ENCODE results near the gene BARHL1.

BARHL1 gene

GRCh38 chr9:132585954-132586829 is 3.8 kb downstream of the BARHL1 start:
- no peak for TF ChIP-seq CTCF (IDR thresholded peaks at IDR 0.05; ENCODE audit: low read length, missing control alignments)
- no peak overlapping the region for H3K4me3 ChIP-seq (replicated peaks; ENCODE audit: low read depth, low read length)
- DNase-seq (ENCODE audit: low read depth): no peak

- DNase-seq (ENCODE audit: low read depth): no peak
- no peak overlapping the region for H3K4me3 ChIP-seq (replicated peaks; ENCODE audit: low read depth, low read length)
- no peak for TF ChIP-seq CTCF (IDR thresholded peaks at IDR 0.05; ENCODE audit: low read length, missing control alignments)
These were observed 4.6 kb downstream of the BARHL1 start for GRCh38 chr9:132586830-132587591.

- DNase-seq (ENCODE audit: low read depth): no peak
- H3K4me3 ChIP-seq (replicated peaks; ENCODE audit: low read depth, low read length): no peak overlapping the region
- no peak for TF ChIP-seq CTCF (IDR thresholded peaks at IDR 0.05; ENCODE audit: low read length, missing control alignments)
These were observed 5.2 kb downstream of the BARHL1 start for GRCh38 chr9:132587592-132587955.

- no peak for DNase-seq (ENCODE audit: low read depth)
- no peak for TF ChIP-seq CTCF (IDR thresholded peaks at IDR 0.05; ENCODE audit: low read length, missing control alignments)
- H3K4me3 ChIP-seq (replicated peaks; ENCODE audit: low read depth, low read length): no peak overlapping the region
These were observed 5.7 kb downstream of the BARHL1 start for GRCh38 chr9:132588098-132588497.

GRCh38 chr9:132588501-132589147 is 6.2 kb downstream of the BARHL1 start:
- DNase-seq (ENCODE audit: low read depth): no peak
- no peak overlapping the region for H3K4me3 ChIP-seq (replicated peaks; ENCODE audit: low read depth, low read length)
- TF ChIP-seq CTCF (IDR thresholded peaks at IDR 0.05; ENCODE audit: low read length, missing control alignments): no peak

- no peak overlapping the region for H3K4me3 ChIP-seq (replicated peaks; ENCODE audit: low read depth, low read length)
- TF ChIP-seq CTCF (IDR thresholded peaks at IDR 0.05; ENCODE audit: low read length, missing control alignments): no peak
- DNase-seq (ENCODE audit: low read depth): no peak
These were observed 7.0 kb downstream of the BARHL1 start for GRCh38 chr9:132589148-132590036.
